Mucosa of stomach (tissue), 1 donor: ENCODE results near the gene SH3PXD2B.
A peak's percentile ranks its signal among the peaks of the same experiment; 100 is the strongest.
"Not testable (repeated sequence)": the region's sequence is repeated elsewhere in the genome, so short reads cannot be mapped to it uniquely, and the experiment has no call there.

ENCODE experiments used
- H3K27me3 ChIP-seq: one replicate; pipeline ENCODE4 v1.7.0; 2013; ENCODE audit warnings: mild to moderate bottlenecking, low read length; ENCODE audit not compliant: control insufficient read depth, insufficient read depth
- H3K36me3 ChIP-seq: one replicate; pipeline ENCODE4 v1.7.0; 2013; ENCODE audit warnings: low read length; ENCODE audit not compliant: control insufficient read depth, insufficient read depth
- H3K4me1 ChIP-seq: one replicate; pipeline ENCODE4 v1.7.0; 2013; ENCODE audit warnings: mild to moderate bottlenecking, low read length; ENCODE audit not compliant: control insufficient read depth, insufficient read depth
- H3K4me3 ChIP-seq: one replicate; pipeline ENCODE4 v1.7.0; 2013; ENCODE audit warnings: low read length
- H3K9ac ChIP-seq: one replicate; pipeline ENCODE4 v1.7.0; 2013; ENCODE audit warnings: mild to moderate bottlenecking, low read length, moderate library complexity
- H3K9me3 ChIP-seq: one replicate; pipeline ENCODE4 v1.7.0; 2013; ENCODE audit warnings: mild to moderate bottlenecking, low read length, moderate library complexity; ENCODE audit not compliant: control insufficient read depth
- donor health status: Pancreatic carcinoma.

The SH3PXD2B gene

GRCh38 chr5:172339264-172340180, 114.8 kb downstream of the SH3PXD2B start:
- H3K9me3 ChIP-seq, result no peaks in the 10 kb centered on the region
- H3K36me3 ChIP-seq, result no peaks in the 10 kb centered on the region
- H3K4me1 ChIP-seq, result no peaks in the 10 kb centered on the region
- H3K9ac ChIP-seq, result no peak overlapping the region
- H3K27me3 ChIP-seq, result no peaks in the 10 kb centered on the region
- H3K4me3 ChIP-seq, result no peak overlapping the region

- Histone ChIP-seq H3K36me3 (no peaks in the 10 kb centered on the region), H3K4me3 (no peak overlapping the region), H3K4me1 (no peaks in the 10 kb centered on the region), H3K27me3 (no peaks in the 10 kb centered on the region), H3K9ac (no peak overlapping the region), H3K9me3 (no peaks in the 10 kb centered on the region)
Measured at GRCh38 chr5:172336676-172337285, 117.5 kb downstream of the SH3PXD2B start.

GRCh38 chr5:172336264-172336663, 118.1 kb downstream of the SH3PXD2B start:
- no peaks in the 10 kb centered on the region for H3K9me3 ChIP-seq
- H3K4me3 ChIP-seq, result no peak overlapping the region
- no peak overlapping the region for H3K9ac ChIP-seq
- no peaks in the 10 kb centered on the region for H3K36me3 ChIP-seq
- no peaks in the 10 kb centered on the region for H3K4me1 ChIP-seq
- H3K27me3 ChIP-seq, result no peaks in the 10 kb centered on the region

GRCh38 chr5:172335721-172336120, 118.6 kb downstream of the SH3PXD2B start:
- Histone ChIP-seq H3K4me1 (no peaks in the 10 kb centered on the region), H3K36me3 (no peaks in the 10 kb centered on the region), H3K4me3 (no peak overlapping the region), H3K9me3 (no peaks in the 10 kb centered on the region), H3K27me3 (no peaks in the 10 kb centered on the region), H3K9ac (no peak overlapping the region)

GRCh38 chr5:172334641-172335040, 119.7 kb downstream of the SH3PXD2B start:
- no peaks in the 10 kb centered on the region for H3K9me3 ChIP-seq

GRCh38 chr5:172334196-172334595, 120.1 kb downstream of the SH3PXD2B start:
- Histone ChIP-seq H3K9me3 (no peaks in the 10 kb centered on the region), H3K36me3 (no peaks in the 10 kb centered on the region), H3K9ac (no peak overlapping the region), H3K4me3 (no peak overlapping the region), H3K27me3 (no peaks in the 10 kb centered on the region), H3K4me1 (no peaks in the 10 kb centered on the region)

More at GRCh38 chr5:172334641-172335040, 119.7 kb downstream of the SH3PXD2B start:
- no peaks in the 10 kb centered on the region for H3K36me3 ChIP-seq
- no peaks in the 10 kb centered on the region for H3K27me3 ChIP-seq
- no peaks in the 10 kb centered on the region for H3K4me1 ChIP-seq
- H3K9ac ChIP-seq, result no peak overlapping the region
- no peak overlapping the region for H3K4me3 ChIP-seq

- H3K9ac ChIP-seq, H3K9me3 ChIP-seq, H3K36me3 ChIP-seq, H3K4me3 ChIP-seq, H3K27me3 ChIP-seq, H3K4me1 ChIP-seq: not testable (repeated sequence)
Measured at GRCh38 chr5:172326901-172327300, 127.4 kb downstream of the SH3PXD2B start.

- Histone ChIP-seq H3K4me3 (no peak overlapping the region), H3K27me3 (no peaks in the 10 kb centered on the region), H3K36me3 (no peaks in the 10 kb centered on the region), H3K9me3 (no peaks in the 10 kb centered on the region), H3K9ac (no peak overlapping the region), H3K4me1 (peaks cover 10% of the 10 kb centered on the region)
Measured at GRCh38 chr5:172325452-172325851, 128.9 kb downstream of the SH3PXD2B start.

- no peaks in the 10 kb centered on the region for H3K36me3 ChIP-seq
- H3K9me3 ChIP-seq, result no peaks in the 10 kb centered on the region
- peaks cover 10% of the 10 kb centered on the region for H3K4me1 ChIP-seq
- H3K27me3 ChIP-seq, result no peaks in the 10 kb centered on the region
- H3K9ac ChIP-seq, result peak overlapping the region; percentile 43
- H3K4me3 ChIP-seq, result no peak overlapping the region
Measured at GRCh38 chr5:172322028-172322965, 132.0 kb downstream of the SH3PXD2B start.

GRCh38 chr5:172321593-172321992, 132.7 kb downstream of the SH3PXD2B start:
- no peaks in the 10 kb centered on the region for H3K9me3 ChIP-seq
- peak overlapping the region; percentile 43 for H3K9ac ChIP-seq
- H3K4me1 ChIP-seq, result peaks cover 10% of the 10 kb centered on the region
- no peaks in the 10 kb centered on the region for H3K27me3 ChIP-seq
- H3K4me3 ChIP-seq, result no peak overlapping the region
- H3K36me3 ChIP-seq, result no peaks in the 10 kb centered on the region

- Histone ChIP-seq H3K9ac (no peak overlapping the region), H3K9me3 (no peaks in the 10 kb centered on the region), H3K4me1 (peaks cover 14% of the 10 kb centered on the region), H3K36me3 (no peaks in the 10 kb centered on the region), H3K4me3 (no peak overlapping the region), H3K27me3 (no peaks in the 10 kb centered on the region)
Measured at GRCh38 chr5:172319708-172320441, 134.4 kb downstream of the SH3PXD2B start.
